ENCODE results near the gene AKAP8.

AKAP8 gene

GRCh38 chr19:15330801-15331418 lies 48.7 kb downstream of the AKAP8 start:
- no peak for DNase-seq

GRCh38 chr19:15328312-15328711 lies 51.3 kb downstream of the AKAP8 start:
- DNase-seq, result no peak

GRCh38 chr19:15324791-15325519 lies 54.6 kb downstream of the AKAP8 start:
- DNase-seq, result no peak

- no peak for DNase-seq
These were observed 55.9 kb downstream of the AKAP8 start for GRCh38 chr19:15323496-15324235.

- DNase-seq, result no peak
These were observed 57.8 kb downstream of the AKAP8 start for GRCh38 chr19:15321739-15322138.

- DNase-seq, result no peak
These were observed 59.5 kb downstream of the AKAP8 start for GRCh38 chr19:15320116-15320515.

GRCh38 chr19:15318241-15318691 lies 61.3 kb downstream of the AKAP8 start:
- DNase-seq, result no peak

- no peak for DNase-seq
These were observed 62.1 kb downstream of the AKAP8 start for GRCh38 chr19:15317392-15318071.

- DNase-seq, result no peak
These were observed 63.1 kb downstream of the AKAP8 start for GRCh38 chr19:15316498-15316897.

GRCh38 chr19:15315101-15315500 lies 64.5 kb downstream of the AKAP8 start:
- no peak for DNase-seq

- DNase-seq, result no peak
These were observed 65.8 kb downstream of the AKAP8 start for GRCh38 chr19:15313649-15314279.

- DNase-seq, result no peak
These were observed 72.4 kb downstream of the AKAP8 start for GRCh38 chr19:15307169-15307568.

- no peak for DNase-seq
These were observed 73.8 kb downstream of the AKAP8 start for GRCh38 chr19:15305582-15306334.

- no peak for DNase-seq
These were observed 75.4 kb downstream of the AKAP8 start for GRCh38 chr19:15304140-15304705.

Measured in NCI-H1694 (cell line).